Suprapubic skin (tissue), 4 donors: ENCODE data around the gene SCYL3. TPM values are rescaled to one million over a fixed set of nuclear protein-coding genes. Genes with fewer than 3 reads are reported as not detected.
"Not testable (repeated sequence)": the region's sequence is repeated elsewhere in the genome, so short reads cannot be mapped to it uniquely, and the experiment has no call there.

ENCODE experiments used
- DNase-seq, 2 donors: peaks; one replicate each; pipeline ENCODE4 v3.0.0-alpha.2; 2019; ENCODE audit warnings: low spot score in 2 of 2
- H3K27ac ChIP-seq: fragments of 200-600 bp; sonication (generic); one replicate; pipeline ENCODE4 v1.5.1; 2019
- H3K27me3 ChIP-seq: fragments of 200-600 bp; sonication (generic); one replicate; pipeline ENCODE4 v1.5.1; 2019
- H3K36me3 ChIP-seq: fragments of 200-600 bp; sonication (generic); one replicate; pipeline ENCODE4 v1.5.1; 2019
- H3K4me1 ChIP-seq: fragments of 200-600 bp; sonication (generic); one replicate; pipeline ENCODE4 v1.5.1; 2019
- H3K4me3 ChIP-seq: fragments of 200-600 bp; sonication (generic); one replicate; pipeline ENCODE4 v1.5.1; 2019; ENCODE audit warnings: mild to moderate bottlenecking
- H3K9me3 ChIP-seq: fragments of 200-600 bp; sonication (generic); one replicate; pipeline ENCODE4 v1.5.1; 2019
- EP300 ChIP-seq: sonication (generic); formaldehyde crosslinking; IDR thresholded peaks from one replicate; pipeline ENCODE4 v1.6.1; 2017; ENCODE audit warnings: antibody characterized with exemption
- POLR2A ChIP-seq, 2 donors: fragments of 450-650 bp; IDR thresholded peaks; one replicate each; pipeline ENCODE4 v1.6.1; 2017; ENCODE audit warnings: antibody characterized with exemption in 2 of 2, mild to moderate bottlenecking in 2 of 2, moderate library complexity in 2 of 2
- POLR2AphosphoS5 ChIP-seq, 3 donors: sonication (generic); formaldehyde crosslinking; IDR thresholded peaks; one replicate each; pipeline ENCODE4 v1.6.1; 2017; ENCODE audit warnings: antibody characterized with exemption in 3 of 3
- WGBS: methylation state at CpG from one replicate; pipeline ENCODE4 v1.1.5; 2018; 5-methylcytosine and 5-hydroxymethylcytosine counted together
- total RNA-seq, 4 donors: library from RNA; depleted of rRNA; stranded (reverse); fragments of >200 nt; gene quantifications; one replicate each; pipeline ENCODE4 v1.1.0, GENCODE V29; 2016
- TF ChIP-seq, protein P1 (sequence below), 2 donors: fragments of 200-600 bp in 1 of 2; fragments of 450-650 bp in 1 of 2; sonication (generic) in 1 of 2; IDR thresholded peaks; one replicate each; pipeline ENCODE4 v1.5.1; 2016 to 2019; ENCODE audit warnings: antibody characterized with exemption in 2 of 2, mild to moderate bottlenecking in 1 of 2, moderate library complexity in 1 of 2

Gene SCYL3
- total RNA-seq, 4 donors from 2014 or later: 10.8 to 18.3 (median 14.6) TPM

DNA sequence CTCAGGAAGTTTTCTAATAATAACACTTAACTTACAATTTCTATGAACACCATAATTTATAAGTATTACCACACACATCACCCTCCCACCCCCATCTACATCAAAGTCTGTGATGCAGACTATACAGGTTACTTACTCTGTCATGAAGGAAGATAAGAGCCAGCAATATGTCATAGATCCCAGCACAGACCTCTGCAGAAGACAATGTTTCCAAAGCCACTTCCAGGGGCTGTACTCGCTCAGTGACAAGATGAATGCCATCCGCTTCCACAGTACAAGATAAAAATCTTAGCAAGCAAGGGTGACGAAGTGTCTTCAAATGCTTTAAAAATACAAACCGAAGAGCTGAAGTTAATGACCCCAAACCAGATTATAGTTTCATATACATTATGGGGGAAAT, 15.2 kb downstream of the SCYL3 start:
- Histone ChIP-seq H3K4me1 (peaks cover 3% of the 10 kb centered on the region), H3K27me3 (no peaks in the 10 kb centered on the region), H3K36me3 (peaks cover 61% of the 10 kb centered on the region), H3K4me3 (no peak overlapping the region), H3K9me3 (no peaks in the 10 kb centered on the region), H3K27ac (no peak overlapping the region)
- 89% methylated on average over 4 of the region's 4 CpGs for WGBS
- no peak for TF ChIP-seq EP300
- TF ChIP-seq, protein P1, sequence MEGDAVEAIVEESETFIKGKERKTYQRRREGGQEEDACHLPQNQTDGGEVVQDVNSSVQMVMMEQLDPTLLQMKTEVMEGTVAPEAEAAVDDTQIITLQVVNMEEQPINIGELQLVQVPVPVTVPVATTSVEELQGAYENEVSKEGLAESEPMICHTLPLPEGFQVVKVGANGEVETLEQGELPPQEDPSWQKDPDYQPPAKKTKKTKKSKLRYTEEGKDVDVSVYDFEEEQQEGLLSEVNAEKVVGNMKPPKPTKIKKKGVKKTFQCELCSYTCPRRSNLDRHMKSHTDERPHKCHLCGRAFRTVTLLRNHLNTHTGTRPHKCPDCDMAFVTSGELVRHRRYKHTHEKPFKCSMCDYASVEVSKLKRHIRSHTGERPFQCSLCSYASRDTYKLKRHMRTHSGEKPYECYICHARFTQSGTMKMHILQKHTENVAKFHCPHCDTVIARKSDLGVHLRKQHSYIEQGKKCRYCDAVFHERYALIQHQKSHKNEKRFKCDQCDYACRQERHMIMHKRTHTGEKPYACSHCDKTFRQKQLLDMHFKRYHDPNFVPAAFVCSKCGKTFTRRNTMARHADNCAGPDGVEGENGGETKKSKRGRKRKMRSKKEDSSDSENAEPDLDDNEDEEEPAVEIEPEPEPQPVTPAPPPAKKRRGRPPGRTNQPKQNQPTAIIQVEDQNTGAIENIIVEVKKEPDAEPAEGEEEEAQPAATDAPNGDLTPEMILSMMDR (IDR thresholded peaks at IDR 0.05): no peak
- no peak for TF ChIP-seq POLR2A (IDR thresholded peaks at IDR 0.05)
- no peak for TF ChIP-seq POLR2AphosphoS5 (IDR thresholded peaks at IDR 0.05)
- DNase-seq: no peak

DNA sequence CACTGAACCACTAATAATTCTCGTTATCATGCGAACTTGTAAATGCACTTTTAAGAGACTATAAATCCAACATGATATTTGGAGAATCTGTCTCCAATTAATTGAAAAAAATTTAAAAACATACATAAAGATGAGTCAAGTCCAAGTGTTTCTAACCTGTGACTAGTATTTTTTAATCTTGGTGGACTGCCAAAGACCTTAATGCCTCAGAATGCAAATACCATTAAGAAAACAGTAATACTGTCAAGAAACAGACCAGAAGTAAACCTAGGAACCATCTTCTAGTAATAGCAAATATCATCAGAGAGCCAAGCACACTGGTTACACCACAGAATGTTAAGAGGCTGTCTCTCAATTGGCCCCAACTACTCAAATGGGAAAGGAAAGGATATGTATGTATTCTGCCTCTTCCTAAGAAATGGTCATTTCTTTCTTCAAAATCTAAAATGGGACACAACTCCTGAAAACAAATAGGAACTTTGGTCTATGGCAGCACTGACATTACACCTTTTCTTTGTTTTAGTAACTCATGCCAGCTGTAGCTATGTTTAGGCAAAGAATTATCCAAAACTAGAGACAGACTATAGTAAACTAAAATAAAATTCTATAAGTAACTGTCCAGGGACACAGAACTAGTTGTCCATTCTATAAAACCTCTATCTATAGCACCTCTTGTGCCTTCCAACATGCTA, 15.8 kb downstream of the SCYL3 start:
- H3K27ac ChIP-seq: no peak overlapping the region
- 93% methylated on average over 2 of the region's 2 CpGs for WGBS
- no peaks in the 10 kb centered on the region for H3K4me1 ChIP-seq
- TF ChIP-seq, protein P1 (IDR thresholded peaks at IDR 0.05): no peak
- TF ChIP-seq POLR2AphosphoS5 (IDR thresholded peaks at IDR 0.05): no peak
- TF ChIP-seq POLR2A (IDR thresholded peaks at IDR 0.05): no peak
- TF ChIP-seq EP300: no peak
- peaks cover 62% of the 10 kb centered on the region for H3K36me3 ChIP-seq
- no peaks in the 10 kb centered on the region for H3K9me3 ChIP-seq
- DNase-seq: no peak
- H3K4me3 ChIP-seq: no peak overlapping the region
- no peaks in the 10 kb centered on the region for H3K27me3 ChIP-seq

DNA sequence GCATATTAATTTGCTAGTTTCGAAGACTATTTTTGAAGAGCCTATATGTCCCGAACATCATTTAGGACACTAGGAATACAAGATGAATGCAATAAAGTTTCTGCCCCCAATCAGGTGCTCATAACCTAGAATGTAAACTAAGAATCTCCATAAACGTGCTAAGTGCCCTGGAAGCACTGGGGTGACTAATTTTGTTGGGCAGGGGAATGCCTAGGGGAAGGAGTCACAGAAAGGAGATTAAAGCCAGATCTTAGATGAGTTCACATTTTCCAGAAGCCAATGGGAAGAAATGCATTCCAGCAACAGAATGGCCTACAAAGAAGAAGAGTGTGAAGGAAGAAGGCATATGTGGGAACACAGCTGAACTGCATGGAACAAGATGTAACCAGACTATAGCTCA, 19.5 kb downstream of the SCYL3 start:
- Histone ChIP-seq H3K27me3 (no peaks in the 10 kb centered on the region), H3K36me3 (peaks cover 76% of the 10 kb centered on the region), H3K27ac (no peak overlapping the region)

DNA sequence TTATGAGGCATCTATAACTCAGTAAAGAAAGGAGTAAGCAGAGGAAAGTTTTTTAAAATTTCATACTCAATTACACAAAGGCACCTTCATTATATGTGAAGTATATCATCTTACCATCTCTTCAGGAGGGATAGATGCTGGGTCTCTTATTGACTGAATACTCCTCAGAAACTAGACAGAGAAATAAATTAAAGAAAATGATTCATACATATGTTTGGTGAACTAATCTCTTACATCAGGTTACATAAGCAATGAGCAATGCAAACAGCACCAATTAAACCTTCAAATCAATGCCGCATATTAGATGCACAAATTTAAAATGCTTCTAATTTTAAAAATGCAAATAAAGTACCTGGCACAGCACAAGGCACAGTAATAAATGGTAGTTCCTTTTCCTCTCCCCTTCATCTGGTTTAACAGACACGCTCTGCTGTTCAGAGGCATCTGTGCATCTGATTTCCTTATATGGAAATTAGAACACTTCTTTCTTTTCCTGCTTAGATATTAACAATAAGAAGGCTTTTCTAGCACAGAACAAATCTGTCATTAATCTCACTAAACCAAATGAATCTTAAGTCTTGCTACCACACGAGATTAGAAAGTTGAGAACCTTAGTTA, 20.0 kb downstream of the SCYL3 start:
- no peaks in the 10 kb centered on the region for H3K9me3 ChIP-seq
- H3K4me3 ChIP-seq: no peak overlapping the region
- no peaks in the 10 kb centered on the region for H3K27me3 ChIP-seq
- peaks cover 80% of the 10 kb centered on the region for H3K36me3 ChIP-seq
- no peaks in the 10 kb centered on the region for H3K4me1 ChIP-seq
- WGBS: 75% methylated on average over 3 of the region's 3 CpGs
- no peak overlapping the region for H3K27ac ChIP-seq
- DNase-seq: no peak
- TF ChIP-seq POLR2A (IDR thresholded peaks at IDR 0.05) (no peak), EP300 (no peak), POLR2AphosphoS5 (IDR thresholded peaks at IDR 0.05) (no peak)
- TF ChIP-seq, protein P1 (IDR thresholded peaks at IDR 0.05): no peak

More for the DNA sequence above, 19.5 kb downstream of the SCYL3 start:
- TF ChIP-seq EP300 (no peak), POLR2A (IDR thresholded peaks at IDR 0.05) (no peak), POLR2AphosphoS5 (IDR thresholded peaks at IDR 0.05) (no peak)
- TF ChIP-seq, protein P1 (IDR thresholded peaks at IDR 0.05): no peak
- WGBS: 75% methylated on average over 3 of the region's 3 CpGs
- H3K4me1 ChIP-seq: no peaks in the 10 kb centered on the region
- H3K9me3 ChIP-seq: no peaks in the 10 kb centered on the region
- DNase-seq: no peak
- H3K4me3 ChIP-seq: no peak overlapping the region

DNA sequence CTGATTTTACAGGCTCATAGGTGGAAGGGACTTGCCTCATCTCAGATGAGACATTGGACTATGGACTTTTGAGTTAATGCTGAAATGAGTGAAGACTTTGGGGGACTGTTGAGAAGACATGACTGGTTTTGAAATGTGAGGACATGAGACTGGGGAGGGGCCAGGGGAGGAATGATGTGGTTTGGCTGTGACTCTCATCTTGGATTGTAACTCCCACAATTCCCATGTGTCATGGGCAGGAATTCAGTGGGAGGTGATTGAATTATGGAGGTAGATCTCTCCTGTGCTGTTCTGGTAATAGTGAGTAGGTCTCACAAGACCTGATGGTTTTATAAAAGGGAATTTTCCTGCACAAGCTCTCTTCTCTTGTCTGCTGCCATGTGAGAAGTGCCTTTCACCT, 20.8 kb downstream of the SCYL3 start:
- H3K27ac ChIP-seq: no peak overlapping the region
- peaks cover 83% of the 10 kb centered on the region for H3K36me3 ChIP-seq
- no peak overlapping the region for H3K4me3 ChIP-seq
- H3K27me3 ChIP-seq: no peaks in the 10 kb centered on the region
- DNase-seq: no peak
- no peaks in the 10 kb centered on the region for H3K9me3 ChIP-seq
- H3K4me1 ChIP-seq: no peaks in the 10 kb centered on the region
- TF ChIP-seq EP300 (no peak), POLR2AphosphoS5 (IDR thresholded peaks at IDR 0.05) (no peak), POLR2A (IDR thresholded peaks at IDR 0.05) (no peak)
- TF ChIP-seq, protein P1 (IDR thresholded peaks at IDR 0.05): no peak

DNA sequence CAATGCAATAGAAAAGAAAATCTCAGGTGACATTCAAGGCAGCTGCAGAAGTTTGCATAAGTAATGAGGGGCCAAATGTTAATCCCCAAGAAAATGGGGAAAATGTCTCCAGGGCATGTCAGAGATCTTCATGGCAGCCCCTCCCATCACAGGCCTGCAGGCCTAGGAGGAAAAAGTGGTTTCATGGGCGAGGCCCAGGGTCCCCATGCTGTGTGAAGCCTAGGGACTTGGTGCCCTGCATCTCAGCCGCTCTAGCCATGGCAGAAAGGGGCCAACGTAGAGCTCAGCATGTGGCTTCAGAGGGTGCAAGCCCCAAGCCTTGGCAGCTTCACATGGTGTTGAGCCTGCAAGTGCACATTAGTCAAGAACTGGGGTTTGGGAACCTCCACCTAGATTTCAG, 21.7 kb downstream of the SCYL3 start:
- peaks cover 84% of the 10 kb centered on the region for H3K36me3 ChIP-seq
- 100% methylated on average over 3 of the region's 3 CpGs for WGBS
- not testable (repeated sequence) for H3K4me1 ChIP-seq

More for the DNA sequence above, 21.7 kb downstream of the SCYL3 start:
- not testable (repeated sequence) for H3K9me3 ChIP-seq, H3K27ac ChIP-seq, H3K4me3 ChIP-seq, DNase-seq, H3K27me3 ChIP-seq
